GM12878 (cell line): ENCODE results near the gene TAS2R14. TPM values are rescaled to one million over a fixed set of nuclear protein-coding genes. Genes with fewer than 3 reads are reported as not detected.

Experiments used
- ATAC-seq: fragments of 200-7000 bp; cut with Tn5 transposase; 3 replicates; pipeline ENCODE4 v1.9.1; 2020; ENCODE audit warnings: mild to moderate bottlenecking, moderate library complexity
- BruUV-seq: library from RNA; stranded (reverse); fragments of 400-500 nt; replicated peaks from 2 replicates; lab custom pipeline; 2021; lab: Mats Ljungman, UMichigan
- CTCF ChIA-PET: fragments of 300-600 bp; sonication (Branson Sonifier 250); formaldehyde crosslinking; extraction: SDS; loops from one replicate; lab custom pipeline; 2021; ENCODE audit warnings: inconsistent platforms; lab: Yijun Ruan, JAX
- POLR2A ChIA-PET: fragments of 350-600 bp; formaldehyde crosslinking; extraction: SDS; loops from one replicate; lab custom pipeline; 2021; ENCODE audit warnings: inconsistent platforms; lab: Charles Lee
- RAD21 ChIA-PET: fragments of 300-600 bp; sonication (Branson Sonifier 250); formaldehyde crosslinking; loops from one replicate; lab custom pipeline; 2023; ENCODE audit warnings: antibody characterized with exemption; ENCODE audit not compliant: unreplicated experiment; lab: Charles Lee
- SMC1A ChIA-PET: fragments of 300-600 bp; sonication (Branson Sonifier 250); formaldehyde crosslinking; loops from one replicate; lab custom pipeline; 2023; ENCODE audit not compliant: unreplicated experiment, uncharacterized antibody; lab: Charles Lee
- DNase-seq: peaks from one replicate; pipeline ENCODE4 v3.0.0-alpha.2; 2011; ENCODE audit warnings: low read depth, low spot score
- FAIRE-seq: peaks from 3 replicates; lab custom pipeline; 2011; peaks lifted over from hg19 to GRCh38; lab: Jason Lieb, UNC
- H2AFZ ChIP-seq: 2 replicates; pipeline ENCODE4 v1.6.0; 2011; ENCODE audit warnings: low read depth, low read length, control low read depth; ENCODE audit not compliant: control insufficient read depth
- H3K27ac ChIP-seq: 2 replicates; pipeline ENCODE4 v1.5.1; 2011; ENCODE audit warnings: control low read depth; ENCODE audit not compliant: control insufficient read depth, insufficient read depth
- H3K27me3 ChIP-seq, 2 experiments: replicated peaks in 1 of 2; 2 replicates each; pipeline versions ENCODE4 v1.6.0 to v1.6.1; 2011; ENCODE audit warnings: low read length in 1 of 2; ENCODE audit not compliant: control insufficient read depth in 2 of 2, insufficient read depth in 2 of 2
- H3K36me3 ChIP-seq, 2 experiments: 2 replicates each; pipeline ENCODE4 v1.5.1; 2011; ENCODE audit warnings: low read length in 1 of 2; ENCODE audit not compliant: control insufficient read depth in 2 of 2, insufficient read depth in 2 of 2
- H3K4me1 ChIP-seq: 2 replicates; pipeline ENCODE4 v1.6.1; 2011; ENCODE audit warnings: mild to moderate bottlenecking, low read length, moderate library complexity, mixed read lengths; ENCODE audit not compliant: control insufficient read depth, insufficient read depth
- H3K4me2 ChIP-seq: 2 replicates; pipeline ENCODE4 v1.6.0; 2011; ENCODE audit warnings: control low read depth; ENCODE audit not compliant: control insufficient read depth, insufficient read depth
- H3K4me3 ChIP-seq: fragments of 200-600 bp; sonication (generic); 2 replicates; pipeline ENCODE4 v1.5.1; 2016
- H3K79me2 ChIP-seq: 2 replicates; pipeline ENCODE4 v1.6.0; 2011; ENCODE audit warnings: low read length; ENCODE audit not compliant: control insufficient read depth, insufficient read depth
- H3K9ac ChIP-seq: 2 replicates; pipeline ENCODE4 v1.8.0; 2011; ENCODE audit warnings: low read length, control low read depth, mixed read lengths; ENCODE audit not compliant: control insufficient read depth, insufficient read depth
- H3K9me3 ChIP-seq: replicated peaks from 3 replicates; pipeline ENCODE4 v1.5.1; 2011; ENCODE audit warnings: mild to moderate bottlenecking, low read length; ENCODE audit not compliant: control insufficient read depth, insufficient read depth
- H4K20me1 ChIP-seq: 2 replicates; pipeline ENCODE4 v1.6.0; 2011; ENCODE audit not compliant: control insufficient read depth, insufficient read depth
- GATAD2B ChIP-seq: fragments of 450-650 bp; conservative IDR thresholded peaks from 2 replicates; pipeline ENCODE4 v1.6.1; 2017; ENCODE audit warnings: low read depth, mild to moderate bottlenecking, moderate library complexity
- MEF2A ChIP-seq: IDR thresholded peaks from 2 replicates; pipeline ENCODE4 v1.6.1; 2011; ENCODE audit warnings: low read depth, mild to moderate bottlenecking, low read length, moderate library complexity; ENCODE audit not compliant: insufficient read depth
- MYB ChIP-seq: fragments of 150-350 bp; IDR thresholded peaks from 2 replicates; pipeline ENCODE4 v1.6.1; 2014; ENCODE audit warnings: mild to moderate bottlenecking, low read depth, low read length, borderline replicate concordance
- NBN ChIP-seq: fragments of 450-650 bp; IDR thresholded peaks from 2 replicates; pipeline ENCODE4 v1.6.1; 2016
- POLR2AphosphoS5 ChIP-seq: IDR thresholded peaks from 2 replicates; pipeline ENCODE4 v1.6.1; 2011; ENCODE audit warnings: mild to moderate bottlenecking, low read length, inconsistent platforms
- RAD51 ChIP-seq: fragments of 450-650 bp; IDR thresholded peaks from 2 replicates; pipeline ENCODE4 v1.6.1; 2016; ENCODE audit warnings: moderate library complexity, mild to moderate bottlenecking, inconsistent platforms
- SIX5 ChIP-seq: IDR thresholded peaks from 2 replicates; pipeline ENCODE4 v1.6.1; 2011; ENCODE audit warnings: mild to moderate bottlenecking, low read depth, low read length, moderate library complexity; ENCODE audit not compliant: severe bottlenecking
- SMAD1 ChIP-seq: fragments of 450-650 bp; IDR thresholded peaks from 2 replicates; pipeline ENCODE4 v1.6.1; 2018; ENCODE audit warnings: mild to moderate bottlenecking, low read depth; ENCODE audit not compliant: partially characterized antibody
- TCF12 ChIP-seq: IDR thresholded peaks from 2 replicates; pipeline ENCODE4 v1.6.1; 2011; ENCODE audit warnings: low read depth, mild to moderate bottlenecking, low read length
- ZBED1 ChIP-seq: IDR thresholded peaks from 2 replicates; pipeline ENCODE4 v1.6.1; 2016; ENCODE audit warnings: borderline replicate concordance
- ZSCAN29 ChIP-seq: fragments of 450-650 bp; IDR thresholded peaks from 2 replicates; pipeline ENCODE4 v1.6.1; 2017; ENCODE audit warnings: mild to moderate bottlenecking, moderate library complexity
- WGBS: methylation state at CpG from one replicate; pipeline ENCODE4 v1.1.6; 2016; ENCODE audit warnings: low lambda C conversion rate; ENCODE audit not compliant: insufficient replicate concordance, insufficient coverage; ENCODE audit errors: missing lambda C conversion rate; 5-methylcytosine and 5-hydroxymethylcytosine counted together
- in situ Hi-C: fragments of 300-500 bp; cut with MboI; formaldehyde crosslinking; loops from 9 replicates; pipeline ENCODE4 v1.14.3; 2018; ENCODE audit warnings: mixed read lengths
- intact Hi-C: fragments of 100-400 bp; cut with micrococcal nuclease; formaldehyde crosslinking; loops from one replicate; pipeline ENCODE4 v1.14.2; 2022; ENCODE audit not compliant: unreplicated experiment
- polyA plus RNA-seq, 11 experiments: library from polyadenylated mRNA; depleted of rRNA in 4 of 11; unstranded in 6 of 11; stranded (reverse) in 5 of 11; fragments of >200 nt; fragmentation: Nextera tagmentation in 4 of 11; fragmentation: Illumina TruSeq in 1 of 11; extraction: Ambion mirVana in 4 of 11; extraction: Trizol in 1 of 11; gene quantifications; 1 replicate in 1 of 11; 2 replicates in 10 of 11; pipeline versions ENCODE4 v1.2.1 to v1.2.3, GENCODE V29; 2011 to 2016; ENCODE audit warnings: inconsistent platforms in 2 of 11, missing spikeins in 2 of 11, low read depth in 1 of 11
- total RNA-seq, 4 experiments: library from RNA; depleted of rRNA in 3 of 4; stranded (reverse); fragments of >200 nt in 3 of 4; fragmentation: Illumina TruSeq in 1 of 4; extraction: Trizol in 1 of 4; gene quantifications; 2 replicates each; pipeline versions ENCODE4 v1.2.1 to v1.2.3, GENCODE V29; 2013 to 2021
- TF ChIP-seq, protein P1 (sequence below), 3 experiments: IDR thresholded peaks in 2 of 3; conservative IDR thresholded peaks in 1 of 3; 2 replicates each; pipeline ENCODE4 v1.5.1; 2011; ENCODE audit warnings: low read depth in 3 of 3, low read length in 3 of 3, mild to moderate bottlenecking in 3 of 3, control low read depth in 2 of 3, moderate library complexity in 2 of 3, inconsistent platforms in 1 of 3, mixed read lengths in 1 of 3; ENCODE audit not compliant: control insufficient read depth in 2 of 3, insufficient read depth in 1 of 3; ENCODE audit errors: extremely low read depth in 1 of 3

TAS2R14 gene
- total and polyA plus RNA-seq, 10 of the 15 experiments (the other 5 are each of a cell fraction or from before 2014, with no cell fraction given) = 1.2 to 4.4 (median 2.2) TPM

DNA sequence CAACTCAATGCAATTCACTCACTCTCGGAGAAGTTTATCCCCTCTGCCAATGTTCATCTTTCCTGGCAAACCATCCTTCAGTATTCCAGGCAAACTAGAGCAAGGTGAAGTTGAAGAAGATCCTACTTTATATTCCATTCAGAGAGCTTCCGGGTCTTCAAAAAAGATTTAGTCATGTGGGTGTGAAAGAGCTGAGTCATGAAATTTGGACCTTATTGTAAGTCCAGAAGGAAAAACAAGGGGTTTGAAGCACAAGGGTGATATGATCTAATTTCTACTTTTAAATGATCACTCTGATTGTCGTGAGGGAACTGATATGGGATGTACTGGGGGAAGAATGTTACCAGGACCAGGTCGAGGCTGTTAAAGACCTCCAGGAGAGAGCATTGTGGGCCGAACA lies 12.8 kb downstream of the TAS2R14 start:
- H2AFZ ChIP-seq = no peak overlapping the region
- H3K27ac ChIP-seq = no peak overlapping the region
- no peak overlapping the region for H3K4me3 ChIP-seq
- FAIRE-seq (no peak), DNase-seq (no peak), ATAC-seq (no peak)
- H3K4me2 ChIP-seq = no peak overlapping the region
- 74% methylated on average over 5 of the region's 5 CpGs for WGBS
- no TSS peak for BruUV-seq
- ChIA-PET POLR2A (no interaction called here), RAD21 (no interaction called here), SMC1A (no interaction called here), CTCF (interaction anchor here (1.1 kb wide), 1 partner anchor 12 kb away, joined by 3 read pairs; no protein-coding TSS in a partner anchor)
- no peaks in the 10 kb centered on the region for H3K79me2 ChIP-seq
- in situ Hi-C loops (no loop called here), intact Hi-C loops (no loop called here)
- no peak overlapping the region for H3K9ac ChIP-seq
- H3K36me3 ChIP-seq = no peaks in the 10 kb centered on the region
- no peaks in the 10 kb centered on the region for H3K27me3 ChIP-seq
- no peak for TF ChIP-seq NBN
- TF ChIP-seq POLR2AphosphoS5 = no peak
- TF ChIP-seq SMAD1 = no peak
- no peak for TF ChIP-seq MYB
- TF ChIP-seq SIX5 = no peak
- TF ChIP-seq, protein P1, sequence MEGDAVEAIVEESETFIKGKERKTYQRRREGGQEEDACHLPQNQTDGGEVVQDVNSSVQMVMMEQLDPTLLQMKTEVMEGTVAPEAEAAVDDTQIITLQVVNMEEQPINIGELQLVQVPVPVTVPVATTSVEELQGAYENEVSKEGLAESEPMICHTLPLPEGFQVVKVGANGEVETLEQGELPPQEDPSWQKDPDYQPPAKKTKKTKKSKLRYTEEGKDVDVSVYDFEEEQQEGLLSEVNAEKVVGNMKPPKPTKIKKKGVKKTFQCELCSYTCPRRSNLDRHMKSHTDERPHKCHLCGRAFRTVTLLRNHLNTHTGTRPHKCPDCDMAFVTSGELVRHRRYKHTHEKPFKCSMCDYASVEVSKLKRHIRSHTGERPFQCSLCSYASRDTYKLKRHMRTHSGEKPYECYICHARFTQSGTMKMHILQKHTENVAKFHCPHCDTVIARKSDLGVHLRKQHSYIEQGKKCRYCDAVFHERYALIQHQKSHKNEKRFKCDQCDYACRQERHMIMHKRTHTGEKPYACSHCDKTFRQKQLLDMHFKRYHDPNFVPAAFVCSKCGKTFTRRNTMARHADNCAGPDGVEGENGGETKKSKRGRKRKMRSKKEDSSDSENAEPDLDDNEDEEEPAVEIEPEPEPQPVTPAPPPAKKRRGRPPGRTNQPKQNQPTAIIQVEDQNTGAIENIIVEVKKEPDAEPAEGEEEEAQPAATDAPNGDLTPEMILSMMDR (IDR thresholded peaks at IDR 0.05 in 2 of 3, conservative IDR thresholded peaks at IDR 0.05 in 1 of 3; ENCODE audit: control insufficient read depth in 2 of 3, extremely low read depth in 1 of 3, insufficient read depth in 1 of 3, low read depth in 3 of 3, low read length in 3 of 3) = no peak
- no peak for TF ChIP-seq MEF2A
- no peak for TF ChIP-seq RAD51
- TF ChIP-seq ZBED1 = no peak
- no peak for TF ChIP-seq GATAD2B
- no peak for TF ChIP-seq TCF12
- no peak for TF ChIP-seq ZSCAN29
- no peaks in the 10 kb centered on the region for H4K20me1 ChIP-seq
- H3K9me3 ChIP-seq = no peaks in the 10 kb centered on the region
- no peaks in the 10 kb centered on the region for H3K4me1 ChIP-seq
